CD4-positive, alpha-beta T cell treated with Interleukin-21 for 1 hour (primary cell): ENCODE measurements around the gene TMEM41B.
"Not testable (repeated sequence)": the region's sequence is repeated elsewhere in the genome, so short reads cannot be mapped to it uniquely, and the experiment has no call there.

ENCODE experiments used
- DNase-seq: peaks from one replicate; pipeline ENCODE4 v3.0.0-alpha.2; 2020

TMEM41B gene

DNA sequence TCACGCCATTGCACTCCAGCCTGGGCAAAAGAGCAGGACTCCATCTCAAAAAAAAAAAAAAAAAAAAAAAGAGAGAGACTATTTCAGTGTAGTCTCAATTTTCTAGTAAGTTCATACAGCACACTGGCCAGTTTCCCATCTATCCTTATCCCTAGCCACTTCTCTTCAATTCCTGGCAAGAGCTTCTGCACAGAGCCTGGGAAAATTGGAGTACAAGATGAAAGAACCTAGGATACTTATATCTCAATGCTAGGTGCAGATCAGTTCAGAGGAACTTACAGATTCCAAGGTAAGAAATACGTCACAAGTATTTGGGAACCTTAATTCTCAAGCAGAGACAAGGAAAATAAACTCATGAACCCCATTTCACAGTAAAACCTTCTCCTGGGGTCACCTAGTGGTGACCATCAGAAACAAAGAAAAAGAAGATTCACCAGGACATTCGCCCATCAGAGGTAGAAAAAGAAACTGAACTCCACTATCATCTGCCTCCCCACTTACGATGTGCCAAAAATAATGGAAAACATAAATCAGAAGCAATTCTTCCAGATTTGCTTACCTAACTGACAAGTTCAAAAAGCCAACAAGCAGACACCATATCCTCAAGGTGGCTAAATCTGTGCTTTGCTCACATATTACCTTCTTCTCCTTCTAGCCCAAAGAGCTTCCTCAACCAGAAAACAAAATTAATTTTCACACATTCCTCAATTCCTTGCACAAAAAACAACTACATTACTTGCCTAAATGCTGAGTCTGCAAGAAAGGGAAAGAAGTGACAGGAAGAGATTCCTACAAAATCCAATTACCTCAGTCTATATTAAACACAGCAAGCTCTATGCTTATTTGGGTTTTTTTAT is 54.2 kb downstream of the TMEM41B start:
- DNase-seq = no peak

DNA sequence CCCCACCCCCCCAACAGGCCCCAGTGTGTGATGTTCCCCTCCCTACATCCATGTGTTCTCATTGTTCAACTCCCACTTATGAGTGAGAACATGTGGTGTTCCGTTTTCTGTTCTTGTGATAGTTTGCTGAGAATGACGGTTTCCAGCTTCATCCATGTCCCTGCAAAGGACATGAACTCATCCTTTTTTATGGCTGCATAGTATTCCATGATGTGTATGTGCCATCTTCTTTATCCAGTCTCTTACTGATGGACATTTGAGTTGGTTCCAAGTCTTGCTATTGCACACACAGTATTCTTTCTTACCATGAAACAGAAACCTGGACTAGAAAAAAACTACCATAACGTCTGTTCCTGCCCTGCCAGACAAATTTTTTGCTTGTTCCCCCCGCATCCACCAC is 56.1 kb downstream of the TMEM41B start:
- DNase-seq = not testable (repeated sequence)

DNA sequence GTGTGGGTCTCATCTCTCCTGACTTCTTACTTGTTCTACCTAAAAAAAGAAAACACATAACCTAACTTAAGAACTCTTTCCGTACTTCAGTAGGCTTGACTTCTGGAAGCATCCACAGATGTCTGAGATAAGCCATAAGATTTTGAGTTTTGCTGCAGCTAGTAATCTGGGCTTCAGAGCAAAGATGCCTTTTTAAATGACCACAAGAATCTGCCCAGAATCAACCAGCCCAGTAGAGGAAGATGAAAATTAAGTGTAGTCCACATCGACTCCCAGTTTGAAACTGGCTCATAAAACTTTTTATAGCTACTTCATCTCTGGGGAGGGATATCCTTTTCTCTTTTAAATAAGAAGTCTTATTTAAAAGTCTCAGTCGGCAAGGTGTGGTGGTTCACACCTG is 60.0 kb downstream of the TMEM41B start:
- no peak for DNase-seq

DNA sequence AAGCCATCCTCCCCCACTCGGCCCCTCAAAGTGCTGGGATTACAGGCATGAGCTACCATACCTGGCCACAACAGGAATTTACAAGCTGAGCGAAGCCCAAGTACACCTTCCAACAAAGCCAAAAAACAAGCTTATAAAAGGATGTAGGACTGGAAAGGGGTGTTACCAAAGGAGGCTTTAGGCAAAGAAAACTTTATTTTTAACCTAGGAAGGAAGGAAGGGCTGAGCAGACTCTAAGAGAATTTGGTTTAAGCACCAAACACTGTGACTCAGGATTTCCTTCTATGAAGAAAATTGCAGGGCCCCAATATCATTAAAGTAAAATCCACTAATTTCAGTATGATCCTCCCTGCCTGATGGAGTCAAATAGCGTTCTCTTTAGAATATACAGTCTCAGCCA is 61.3 kb downstream of the TMEM41B start:
- DNase-seq = no peak

DNA sequence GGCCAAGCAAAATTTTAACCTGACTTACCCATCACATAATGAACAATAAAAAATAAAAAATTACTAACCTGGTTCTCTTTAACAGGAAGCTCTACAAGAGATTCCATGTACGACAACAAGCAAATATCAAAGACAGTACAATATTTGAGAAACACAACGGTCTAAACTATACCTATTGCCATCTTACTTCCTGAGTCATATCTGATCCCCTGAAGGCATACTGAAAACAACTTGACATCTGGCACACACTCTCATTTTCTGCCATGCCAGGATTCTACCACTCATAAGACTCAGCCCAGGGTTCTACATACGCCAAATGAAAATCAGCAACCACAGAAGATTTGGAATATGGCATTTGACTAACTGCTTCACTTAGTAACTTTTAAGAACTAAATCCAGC is 63.1 kb downstream of the TMEM41B start:
- DNase-seq = no peak

DNA sequence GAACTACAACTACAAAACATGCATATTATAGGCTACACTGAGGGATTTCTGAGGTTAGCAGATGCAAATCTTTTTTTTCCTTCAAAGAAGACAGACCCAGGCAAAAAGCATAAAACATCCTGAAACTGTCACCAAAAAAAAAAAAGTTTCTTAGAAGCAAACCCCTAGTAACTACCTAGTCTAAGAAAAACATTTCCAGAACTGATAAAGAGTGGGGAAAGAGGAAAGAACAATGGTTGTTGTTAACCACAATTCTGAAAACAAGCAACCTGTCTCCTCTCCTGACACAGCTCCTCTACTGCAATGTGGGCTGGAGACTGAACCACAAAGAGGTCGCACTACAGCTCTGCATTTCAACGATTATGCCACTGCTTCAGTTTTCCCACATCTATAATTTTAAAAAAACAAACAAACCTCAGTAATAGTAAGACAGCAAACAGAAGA is 64.2 kb downstream of the TMEM41B start:
- peak; percentile 60 for DNase-seq

DNA sequence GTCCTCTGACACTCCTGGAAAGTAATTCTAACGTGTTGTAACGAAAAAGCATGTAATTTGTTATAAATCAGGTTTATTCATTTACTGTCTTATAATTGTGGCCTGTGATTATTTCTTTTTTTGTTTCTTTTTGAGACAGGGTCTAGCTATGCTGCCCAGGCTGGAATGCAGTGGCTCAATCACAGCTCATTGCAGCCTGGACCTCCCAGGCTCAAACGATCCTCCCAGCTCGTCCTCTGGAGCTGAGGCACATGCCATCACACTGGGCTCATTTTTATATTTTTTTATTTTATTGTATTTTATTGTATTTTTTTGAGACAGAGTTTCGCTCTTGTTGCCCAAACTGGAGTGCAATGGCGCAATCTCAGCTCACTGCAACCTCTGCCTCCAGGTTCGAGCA is 65.1 kb downstream of the TMEM41B start:
- DNase-seq = no peak

DNA sequence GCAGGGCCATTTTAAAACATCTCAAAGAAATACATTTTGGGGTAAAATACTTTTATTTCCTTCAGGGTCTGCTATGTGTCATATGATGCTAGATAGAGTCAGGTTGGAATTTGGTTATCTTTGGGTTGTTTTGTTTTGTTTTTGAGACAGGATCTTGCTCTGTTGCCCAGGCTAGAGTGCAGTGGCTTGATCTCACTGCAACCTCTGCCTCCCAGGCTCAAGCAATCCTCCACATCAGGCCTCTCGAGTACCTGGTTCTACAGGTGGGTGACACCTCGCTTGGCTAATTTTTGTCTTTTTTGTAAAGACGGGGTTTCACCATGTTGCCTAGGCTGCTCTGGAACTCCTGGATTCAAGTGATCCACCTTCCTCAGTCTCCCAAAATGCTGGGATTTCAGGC is 66.5 kb downstream of the TMEM41B start:
- DNase-seq = no peak

DNA sequence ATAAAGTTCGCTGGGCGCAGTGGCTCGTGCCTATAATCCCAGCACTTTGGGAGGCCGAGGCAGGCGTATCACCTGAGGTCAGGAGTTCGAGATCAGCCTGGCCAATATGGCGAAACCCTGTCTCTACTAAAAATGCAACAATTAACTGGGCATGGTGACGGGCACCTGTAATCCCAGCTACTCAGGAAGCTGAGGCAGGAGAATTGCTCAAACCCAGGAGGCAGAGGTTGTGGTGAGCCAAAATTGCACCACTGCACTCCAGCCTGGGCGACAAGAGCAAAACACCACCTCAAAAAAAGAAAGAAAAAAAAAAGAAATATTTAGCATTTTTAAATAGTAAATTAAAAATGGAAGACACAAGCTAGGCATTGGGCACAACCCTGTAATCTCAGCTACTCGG is 78.2 kb downstream of the TMEM41B start:
- not testable (repeated sequence) for DNase-seq

DNA sequence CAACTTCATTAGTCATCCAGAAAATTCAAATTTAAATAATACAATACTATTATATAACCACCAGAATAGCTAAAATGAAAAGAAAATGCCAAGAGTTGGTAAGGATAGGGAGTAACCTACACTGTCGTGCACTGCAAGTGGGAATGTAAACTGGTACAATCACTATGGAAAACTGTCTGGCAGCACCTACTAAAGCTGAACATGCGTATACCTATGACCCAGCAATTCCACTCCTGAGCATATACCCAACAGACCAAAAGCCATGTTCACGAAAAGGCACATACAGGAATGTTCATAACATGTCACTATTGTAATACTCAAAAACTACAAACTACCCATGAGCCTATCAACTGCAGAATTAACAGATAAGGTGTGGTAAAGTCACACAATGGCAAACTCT is 81.9 kb downstream of the TMEM41B start:
- no peak for DNase-seq

DNA sequence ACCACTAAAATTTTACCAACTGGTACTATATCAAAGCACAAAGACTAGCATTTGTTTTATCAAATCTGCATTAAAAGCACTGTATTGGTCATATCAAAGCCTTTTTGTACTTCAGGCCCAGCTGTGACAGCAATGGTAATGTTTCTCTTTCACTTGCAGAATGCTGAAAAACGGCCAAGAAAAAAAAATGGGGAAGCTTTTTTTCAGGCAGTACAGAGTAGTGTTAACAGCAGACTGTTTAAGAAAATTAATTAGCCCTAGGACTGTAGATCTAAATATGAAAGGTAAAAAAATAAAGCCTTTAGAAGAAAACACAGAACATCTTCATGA is 82.6 kb downstream of the TMEM41B start:
- DNase-seq = peak; percentile 12
